ENCODE data around the gene DENR.
"Not testable (repeated sequence)": the region's sequence is repeated elsewhere in the genome, so short reads cannot be mapped to it uniquely, and the experiment has no call there.

Gene DENR

GRCh38 chr12:122740351-122740750 lies 12.3 kb upstream of the DENR start:
- Histone ChIP-seq H3K36me3 (ENCODE audit: control insufficient read depth, insufficient read depth, low read length) (no peaks in the 10 kb centered on the region), H3K4me3 (replicated peaks; ENCODE audit: low read depth, low read length) (no peak overlapping the region), H3K27me3 (replicated peaks; ENCODE audit: control insufficient read depth, insufficient read depth, low read length) (no peaks in the 10 kb centered on the region)
- no peak for DNase-seq (ENCODE audit: extremely low read depth, insufficient read length)
- TF ChIP-seq CTCF (IDR thresholded peaks at IDR 0.05; ENCODE audit: insufficient read depth, low read length, poor library complexity, severe bottlenecking) = no peak

- H3K4me3 ChIP-seq (replicated peaks; ENCODE audit: low read depth, low read length) = no peak overlapping the region
- no peak for TF ChIP-seq CTCF (IDR thresholded peaks at IDR 0.05; ENCODE audit: insufficient read depth, low read length, poor library complexity, severe bottlenecking)
- no peaks in the 10 kb centered on the region for H3K36me3 ChIP-seq (ENCODE audit: control insufficient read depth, insufficient read depth, low read length)
- no peaks in the 10 kb centered on the region for H3K27me3 ChIP-seq (replicated peaks; ENCODE audit: control insufficient read depth, insufficient read depth, low read length)
- DNase-seq (ENCODE audit: extremely low read depth, insufficient read length) = no peak
Observed at GRCh38 chr12:122743895-122744525, 8.6 kb upstream of the DENR start.

GRCh38 chr12:122747224-122748135 lies 5.1 kb upstream of the DENR start:
- DNase-seq (ENCODE audit: extremely low read depth, insufficient read length) = no peak
- Histone ChIP-seq H3K36me3 (ENCODE audit: control insufficient read depth, insufficient read depth, low read length) (no peaks in the 10 kb centered on the region), H3K27me3 (replicated peaks; ENCODE audit: control insufficient read depth, insufficient read depth, low read length) (no peaks in the 10 kb centered on the region), H3K4me3 (replicated peaks; ENCODE audit: low read depth, low read length) (no peak overlapping the region)
- no peak for TF ChIP-seq CTCF (IDR thresholded peaks at IDR 0.05; ENCODE audit: insufficient read depth, low read length, poor library complexity, severe bottlenecking)

- no peak for TF ChIP-seq CTCF (IDR thresholded peaks at IDR 0.05; ENCODE audit: insufficient read depth, low read length, poor library complexity, severe bottlenecking)
- no peak overlapping the region for H3K4me3 ChIP-seq (replicated peaks; ENCODE audit: low read depth, low read length)
- no peaks in the 10 kb centered on the region for H3K27me3 ChIP-seq (replicated peaks; ENCODE audit: control insufficient read depth, insufficient read depth, low read length)
- no peak for DNase-seq (ENCODE audit: extremely low read depth, insufficient read length)
- H3K36me3 ChIP-seq (ENCODE audit: control insufficient read depth, insufficient read depth, low read length) = no peaks in the 10 kb centered on the region
Observed at GRCh38 chr12:122749569-122750332, 2.9 kb upstream of the DENR start.

GRCh38 chr12:122750781-122751515 lies 1.7 kb upstream of the DENR start:
- H3K27me3 ChIP-seq (replicated peaks; ENCODE audit: control insufficient read depth, insufficient read depth, low read length); DNase-seq (ENCODE audit: extremely low read depth, insufficient read length); H3K36me3 ChIP-seq (ENCODE audit: control insufficient read depth, insufficient read depth, low read length); H3K4me3 ChIP-seq (replicated peaks; ENCODE audit: low read depth, low read length): not testable (repeated sequence)

Measured in GM06990 (cell line).